C1 segment of cervical spinal cord (tissue), 14 donors: ENCODE results near the gene EIF3K.

Experiments
- DNase-seq, 14 donors: peaks; one replicate each; lab custom pipeline; 2025; lab: John Stamatoyannopoulos, UW

The EIF3K gene

DNA sequence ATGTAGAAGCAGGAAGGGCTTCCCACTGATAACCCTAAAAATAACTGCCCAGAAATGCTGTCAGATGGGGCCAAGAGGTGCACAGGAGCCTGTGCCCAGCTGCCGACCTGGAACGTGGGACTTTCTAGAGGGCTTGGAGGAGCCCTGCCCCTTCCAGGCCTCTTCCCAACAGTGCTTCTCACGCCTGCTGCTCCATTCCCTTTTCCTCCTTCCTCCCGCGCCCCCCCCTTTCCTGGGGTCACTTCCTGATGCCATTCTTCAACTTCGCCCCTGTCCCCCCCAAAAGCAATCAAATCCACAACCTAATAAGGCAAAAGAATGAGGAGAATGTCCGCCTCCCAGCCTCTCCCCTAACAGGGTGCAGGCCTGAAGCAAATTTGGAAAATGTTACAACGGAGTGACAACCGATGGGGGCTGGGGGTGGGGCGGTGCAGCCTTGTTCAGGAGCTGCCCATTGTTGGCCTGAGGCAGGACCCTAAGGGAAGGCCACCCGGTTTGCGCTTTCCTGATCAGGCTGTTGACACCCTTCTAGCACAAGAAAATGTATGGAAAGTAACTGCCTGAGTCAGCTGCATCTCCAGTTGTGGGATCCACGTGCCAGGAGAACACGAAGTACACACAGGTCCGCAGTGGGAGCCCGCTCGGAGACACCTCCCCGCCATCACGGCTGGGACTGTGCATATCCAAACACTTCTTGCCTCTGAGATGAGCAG lies 47.1 kb downstream of the EIF3K start:
- DNase-seq = peak in 1 of 14 donors; percentile 34

DNA sequence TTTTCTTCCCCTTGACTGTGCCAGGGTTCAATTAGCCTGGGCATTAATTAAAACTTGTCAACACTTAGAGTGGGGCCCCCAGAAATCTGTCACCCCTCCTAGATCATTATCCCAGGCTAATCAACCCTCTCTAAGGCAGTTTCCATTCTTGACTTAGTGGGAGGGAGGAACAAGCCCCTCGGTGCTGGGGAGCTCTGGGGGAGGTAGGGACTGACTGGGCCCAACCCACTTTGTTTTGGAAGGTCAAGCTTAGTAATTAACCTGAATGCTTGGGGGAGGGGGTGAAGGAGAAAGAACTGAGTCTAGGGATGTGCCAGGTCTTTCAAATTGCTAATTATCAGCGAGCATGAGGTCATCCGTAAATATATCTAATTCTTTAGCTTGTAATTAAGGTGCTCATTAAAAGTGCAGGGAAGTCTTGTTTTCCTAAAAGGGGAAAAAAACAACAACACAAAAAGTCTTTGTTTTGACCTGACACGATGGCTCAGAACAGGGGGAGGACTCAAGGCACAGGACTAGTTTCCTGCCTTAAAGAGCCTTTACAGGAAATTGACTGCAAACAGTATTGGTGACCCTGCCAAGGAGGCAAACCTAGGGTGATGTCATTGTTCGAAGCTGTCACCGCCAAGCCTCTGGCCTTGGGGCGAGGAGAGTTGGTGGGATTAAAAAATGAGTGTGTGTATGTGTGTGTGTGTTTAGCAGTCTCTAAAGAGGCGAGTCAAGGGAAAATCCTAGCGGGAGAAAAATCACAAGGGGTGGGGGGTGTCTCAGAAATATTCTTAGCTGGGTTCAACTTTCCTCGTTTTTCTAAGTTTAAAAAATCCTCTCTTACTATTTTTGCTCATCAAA lies 47.9 kb downstream of the EIF3K start:
- peak in 1 of 14 donors; percentile 25 for DNase-seq

DNA sequence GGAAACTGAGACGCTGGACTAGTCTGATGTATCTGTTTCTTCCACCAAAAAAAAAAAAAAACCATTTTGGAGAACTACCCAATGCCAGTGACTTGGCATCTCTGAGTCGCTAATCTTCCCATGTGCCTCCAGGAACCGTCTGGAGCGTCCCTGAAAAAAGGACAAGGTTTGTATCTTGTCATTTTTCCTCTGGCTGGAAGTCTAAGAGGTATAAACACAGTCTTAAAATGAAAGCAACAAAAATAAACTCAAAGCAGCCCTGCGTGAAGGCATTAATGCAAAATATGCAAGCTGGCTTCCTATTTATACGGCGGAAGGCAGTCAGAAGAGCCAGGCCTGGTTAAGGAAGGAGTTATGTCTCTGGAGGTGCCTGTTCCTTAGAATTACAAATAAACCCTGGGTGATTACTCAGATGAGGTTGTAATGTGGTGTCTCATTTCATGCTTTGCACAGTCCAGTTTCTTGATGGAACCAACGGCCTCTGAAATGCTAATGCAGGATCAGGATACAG lies 48.7 kb downstream of the EIF3K start:
- peak in 1 of 14 donors; percentile 22 for DNase-seq

DNA sequence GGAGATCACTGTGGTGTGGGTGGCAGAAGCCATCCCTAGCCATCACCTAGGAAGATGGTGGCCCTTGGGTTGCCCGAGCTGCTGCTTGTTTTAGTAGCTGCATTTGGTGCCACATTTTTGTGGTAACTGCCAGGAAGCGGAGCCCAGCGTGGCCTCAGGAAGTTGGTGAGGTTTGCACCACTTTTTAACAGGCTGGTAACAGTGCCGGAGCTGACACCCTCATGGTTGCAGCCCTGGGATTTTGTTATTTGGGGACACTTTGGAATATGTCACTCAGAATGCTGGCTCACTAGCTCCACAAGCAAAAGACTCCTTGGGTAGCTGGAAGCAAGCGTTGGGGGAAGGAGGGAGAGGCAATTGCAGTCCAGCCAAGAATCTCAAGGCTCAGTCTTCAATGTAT lies 50.6 kb downstream of the EIF3K start:
- DNase-seq = no peak

DNA sequence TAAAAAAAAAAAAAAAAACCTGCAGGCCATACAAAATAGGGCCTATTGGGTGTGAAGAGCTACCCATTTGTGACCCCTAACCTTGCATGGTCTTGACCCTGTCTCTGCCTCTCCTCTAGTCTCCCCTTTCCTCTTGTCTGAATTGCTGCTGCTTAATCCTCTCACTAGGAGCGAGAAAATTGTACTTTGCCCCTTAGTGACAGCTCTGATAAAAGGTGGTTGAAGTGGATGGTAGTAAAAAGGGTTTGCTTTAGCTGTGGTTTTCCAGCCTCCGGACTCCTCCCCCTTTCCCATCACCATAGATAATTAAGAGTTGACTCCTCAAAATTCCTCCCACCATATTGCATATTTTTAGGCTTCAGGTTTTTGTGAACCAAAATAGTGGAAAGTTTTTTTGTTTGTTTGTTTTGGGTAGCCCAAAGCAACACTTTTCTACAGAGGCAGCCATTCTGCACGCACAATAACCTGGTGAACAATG lies 52.0 kb downstream of the EIF3K start:
- no peak for DNase-seq

DNA sequence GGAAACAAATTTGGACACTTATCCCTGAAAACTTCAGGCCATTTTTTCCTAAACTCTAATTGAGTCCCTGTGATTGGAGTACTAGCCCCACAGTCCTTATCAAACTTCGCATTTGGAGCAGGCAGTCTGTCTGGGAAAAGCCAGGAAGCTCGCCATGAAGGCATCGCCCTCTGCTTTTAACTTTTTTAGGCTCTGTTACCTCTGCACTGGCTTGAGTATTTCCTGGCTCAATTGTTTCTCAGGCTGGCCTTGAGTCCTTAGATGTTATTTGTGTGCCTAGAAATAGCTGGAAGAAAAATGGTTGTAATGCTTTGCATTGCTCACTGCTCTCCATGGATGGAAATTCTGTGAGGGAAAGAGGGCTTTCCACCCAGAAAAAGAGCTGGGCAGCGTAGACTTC lies 52.7 kb downstream of the EIF3K start:
- no peak for DNase-seq

DNA sequence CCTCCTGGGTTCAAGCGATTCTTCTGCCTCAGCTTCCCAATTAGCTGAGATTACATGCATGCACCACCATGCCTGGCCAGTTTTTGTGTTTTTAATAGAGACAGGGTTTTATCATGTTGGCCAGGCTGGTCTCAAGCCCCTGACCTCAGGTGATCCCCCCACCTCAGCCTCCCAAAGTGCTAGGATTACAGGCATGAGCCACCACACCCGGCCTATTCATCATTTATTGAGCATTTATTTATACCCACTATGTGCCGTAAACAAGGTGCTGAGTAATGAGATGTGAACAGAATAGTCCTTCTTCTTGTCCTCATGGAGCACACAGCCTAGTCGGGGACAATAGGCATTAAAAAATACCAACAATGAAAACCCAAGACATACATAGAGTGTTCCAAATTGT lies 54.0 kb downstream of the EIF3K start:
- no peak for DNase-seq

DNA sequence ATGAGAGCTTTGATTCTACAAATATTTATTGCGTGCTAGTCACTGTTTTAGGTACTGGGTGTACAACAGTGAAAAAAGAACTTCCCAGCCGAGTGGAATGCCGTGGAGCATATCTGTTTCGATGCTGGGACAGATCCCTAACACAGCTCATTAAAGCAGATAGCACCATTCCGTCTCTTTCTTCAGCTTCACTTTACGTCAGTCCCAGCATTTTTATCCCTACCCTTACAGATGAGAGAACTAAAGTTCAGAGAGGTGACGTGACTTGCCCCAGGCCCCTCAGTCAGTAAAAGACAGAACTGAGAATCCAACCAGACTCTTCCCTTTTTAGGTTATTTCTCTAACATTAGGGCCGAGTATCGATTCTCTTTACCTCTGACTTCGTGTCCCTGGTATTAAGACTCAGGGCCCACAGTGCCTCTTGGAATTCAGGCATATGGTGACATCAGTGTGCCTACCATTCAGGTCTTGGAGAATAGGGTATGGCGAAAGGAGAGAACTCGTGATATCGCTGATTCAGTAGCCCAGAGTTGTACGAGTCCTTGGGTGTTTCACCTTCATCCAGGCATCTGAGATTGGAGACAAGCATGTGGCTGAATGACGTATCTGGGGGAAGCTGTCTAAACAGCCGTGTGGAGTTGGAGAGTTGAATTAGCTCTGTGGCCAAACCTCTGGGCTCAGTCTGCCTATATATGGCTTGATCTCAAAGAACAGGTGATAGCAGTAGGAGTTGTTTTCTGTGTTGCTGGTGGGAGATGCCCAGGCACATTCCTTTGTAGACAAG lies 55.6 kb downstream of the EIF3K start:
- DNase-seq = no peak

DNA sequence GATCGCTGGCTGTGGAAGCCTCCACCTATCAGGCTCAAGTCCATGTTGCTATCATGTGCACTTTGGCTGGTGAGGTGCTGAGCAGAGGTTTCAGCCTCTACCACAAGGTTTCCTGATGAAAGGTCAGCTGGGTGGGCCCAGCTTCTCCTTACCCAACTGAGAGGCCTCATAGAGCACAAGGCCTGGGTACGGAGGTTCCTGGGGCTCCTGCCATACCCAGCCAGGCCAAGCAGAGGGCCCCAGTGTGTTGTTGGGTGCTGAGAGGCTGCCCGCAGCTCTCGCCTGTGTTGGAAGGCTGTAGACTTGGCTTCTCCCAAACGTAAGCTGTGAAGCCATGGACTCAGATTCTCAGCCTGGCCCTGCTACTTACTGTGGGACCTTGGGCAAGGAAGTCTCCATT lies 56.6 kb downstream of the EIF3K start:
- peak in 3 of 14 donors; percentile 8 to 18 (median 18) for DNase-seq

DNA sequence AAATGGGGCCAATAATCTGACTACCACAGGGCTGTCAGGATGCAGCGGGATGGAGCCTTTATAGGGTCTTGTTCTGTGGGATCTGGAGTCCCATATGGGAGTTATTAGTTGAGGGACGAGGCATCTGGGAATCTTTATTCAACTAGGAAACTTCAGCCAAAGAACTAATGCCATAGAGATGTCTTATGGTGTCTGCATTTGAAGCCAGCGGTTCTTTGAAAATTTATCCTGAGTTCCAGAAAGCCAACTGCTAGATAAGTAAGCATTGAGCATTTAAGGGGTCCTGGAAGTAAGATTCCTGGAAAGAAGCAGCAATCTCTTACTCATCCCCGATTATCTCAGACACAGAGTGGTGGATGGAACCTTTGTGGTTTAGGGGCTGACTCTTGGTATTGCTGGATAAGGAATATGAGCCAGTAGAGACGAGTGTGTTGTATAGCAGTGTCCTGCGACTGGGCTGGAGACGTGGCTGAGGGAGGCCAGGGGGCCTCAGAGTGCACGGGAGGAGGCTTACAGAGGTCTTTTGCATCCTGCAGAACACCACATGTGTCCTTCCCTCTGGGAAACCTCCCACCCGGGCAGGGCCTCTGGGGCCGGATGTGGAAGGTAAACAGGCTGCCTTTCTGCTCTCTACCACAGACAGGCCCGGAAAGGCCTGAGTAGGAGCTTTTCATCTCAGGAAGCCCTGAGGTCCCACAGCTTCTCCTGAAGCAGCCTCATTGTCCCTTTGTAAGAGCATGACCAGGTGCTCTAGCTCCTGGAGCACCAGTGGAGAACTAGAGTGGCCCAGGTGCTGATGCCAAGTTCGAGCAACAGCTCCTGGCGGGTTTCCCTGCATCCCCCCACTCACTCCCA lies 57.3 kb downstream of the EIF3K start:
- DNase-seq = no peak

DNA sequence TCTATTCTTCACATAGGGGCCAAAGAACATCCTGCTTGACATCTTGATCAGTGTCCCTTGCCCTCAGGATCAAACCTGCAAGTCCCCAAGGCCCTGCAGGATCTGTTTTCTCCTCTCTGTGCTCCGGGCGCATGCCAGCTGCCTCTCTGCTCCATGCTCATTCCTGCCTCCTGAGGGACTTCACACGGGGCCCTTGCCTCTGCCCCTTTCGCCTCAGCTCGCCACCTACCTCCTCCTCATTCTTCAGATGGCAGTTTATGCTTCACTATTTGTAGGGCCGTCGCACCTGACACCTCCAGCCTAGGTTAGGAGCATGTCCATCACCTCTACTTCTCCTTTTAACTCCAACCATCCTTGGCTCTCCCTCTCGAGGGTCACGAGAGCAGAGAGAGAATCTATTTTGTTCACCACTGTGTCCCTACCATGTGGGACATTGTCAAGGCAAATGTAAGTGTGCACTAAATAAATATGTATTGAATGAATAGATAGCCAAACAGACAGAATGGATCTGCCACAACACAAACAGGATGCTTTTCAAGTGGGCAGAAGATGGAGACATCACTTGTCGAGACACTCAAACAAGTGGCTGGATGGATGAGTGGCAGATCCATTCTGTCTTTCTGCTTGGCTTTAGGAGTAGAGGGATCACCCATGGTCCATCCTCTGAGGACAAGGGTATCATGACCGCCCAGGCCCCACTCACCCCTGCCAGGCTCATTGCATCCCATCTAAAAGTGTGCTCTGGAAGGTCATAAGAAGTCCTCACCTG lies 58.1 kb downstream of the EIF3K start:
- no peak for DNase-seq

DNA sequence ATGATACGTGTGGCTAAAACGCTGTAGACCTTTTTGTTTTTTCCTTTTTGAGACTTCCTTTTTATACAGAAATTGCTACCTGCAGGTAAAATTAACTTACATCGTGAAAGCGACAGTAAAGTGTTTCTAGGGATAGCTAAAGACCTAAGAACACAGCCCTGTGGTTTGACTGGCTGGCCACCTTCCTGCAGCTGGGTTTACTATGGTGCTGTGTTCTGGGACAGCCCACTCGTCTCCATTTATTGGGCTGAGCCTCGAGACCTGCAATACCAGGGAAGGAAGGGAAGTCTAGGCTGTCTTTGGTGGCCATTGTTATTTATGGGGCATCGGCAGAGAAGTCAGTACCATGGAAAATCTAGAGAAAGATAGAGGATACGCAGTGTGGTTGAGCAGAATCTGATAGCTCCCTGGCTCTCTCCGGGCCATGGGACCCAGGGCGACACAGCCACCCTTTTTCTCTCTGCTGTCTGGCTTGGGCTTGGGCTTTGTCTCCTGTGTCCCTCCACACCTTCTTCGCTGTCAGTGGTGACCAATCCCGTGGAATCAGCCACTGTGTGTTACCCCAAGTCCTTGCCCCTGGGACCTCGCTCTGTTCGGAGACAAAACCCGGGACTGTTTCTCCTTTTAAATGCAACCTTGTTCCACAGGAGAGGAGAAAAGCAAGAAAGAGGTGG lies 59.4 kb downstream of the EIF3K start:
- no peak for DNase-seq

DNA sequence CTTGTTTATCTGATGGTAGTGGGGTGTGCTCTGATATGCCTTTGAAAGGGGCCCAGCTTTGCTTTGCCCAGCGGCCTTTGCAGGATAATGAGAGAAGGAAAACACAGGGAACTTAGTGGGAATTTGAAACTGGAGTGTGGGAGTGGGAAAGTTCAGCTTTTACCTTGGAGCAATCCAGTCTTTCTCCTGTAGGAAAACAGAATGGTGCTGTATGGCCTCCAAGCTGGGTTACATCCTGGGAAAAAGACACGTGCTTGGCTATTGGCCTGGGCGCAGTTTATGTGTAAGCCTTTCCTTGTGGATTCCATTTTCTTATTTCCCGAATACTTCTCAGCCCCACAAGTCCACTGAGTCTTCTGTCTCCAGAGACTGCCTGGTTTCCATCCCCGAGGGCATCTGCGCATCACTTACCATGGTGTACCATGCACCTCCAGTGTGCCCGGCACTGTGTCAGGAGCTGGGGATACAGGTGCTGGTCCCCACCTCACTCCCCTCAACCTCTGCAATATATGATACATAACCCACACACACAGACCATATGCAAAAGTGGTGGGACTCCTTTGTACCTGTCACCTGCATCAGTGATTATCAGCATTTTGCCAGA lies 60.0 kb downstream of the EIF3K start:
- DNase-seq = no peak

DNA sequence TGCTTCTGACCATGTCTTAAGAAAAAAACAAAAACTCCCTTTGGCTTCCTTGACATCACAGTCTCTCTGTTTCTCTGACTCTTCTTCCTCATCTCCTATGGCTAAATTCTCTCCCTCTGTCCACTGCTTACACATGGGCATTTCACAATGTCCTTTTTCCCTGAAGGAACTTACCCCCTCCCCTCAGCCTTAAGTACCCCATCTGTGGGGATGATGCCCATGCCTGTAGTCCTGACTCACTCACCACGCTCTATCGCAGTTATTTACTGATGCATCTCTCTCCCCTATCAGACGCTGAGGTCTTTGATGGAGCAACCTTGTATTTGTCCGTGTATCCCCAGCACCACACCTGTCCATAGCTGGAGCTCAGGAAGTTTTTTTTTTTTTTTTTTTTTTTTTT lies 60.9 kb downstream of the EIF3K start:
- no peak for DNase-seq

DNA sequence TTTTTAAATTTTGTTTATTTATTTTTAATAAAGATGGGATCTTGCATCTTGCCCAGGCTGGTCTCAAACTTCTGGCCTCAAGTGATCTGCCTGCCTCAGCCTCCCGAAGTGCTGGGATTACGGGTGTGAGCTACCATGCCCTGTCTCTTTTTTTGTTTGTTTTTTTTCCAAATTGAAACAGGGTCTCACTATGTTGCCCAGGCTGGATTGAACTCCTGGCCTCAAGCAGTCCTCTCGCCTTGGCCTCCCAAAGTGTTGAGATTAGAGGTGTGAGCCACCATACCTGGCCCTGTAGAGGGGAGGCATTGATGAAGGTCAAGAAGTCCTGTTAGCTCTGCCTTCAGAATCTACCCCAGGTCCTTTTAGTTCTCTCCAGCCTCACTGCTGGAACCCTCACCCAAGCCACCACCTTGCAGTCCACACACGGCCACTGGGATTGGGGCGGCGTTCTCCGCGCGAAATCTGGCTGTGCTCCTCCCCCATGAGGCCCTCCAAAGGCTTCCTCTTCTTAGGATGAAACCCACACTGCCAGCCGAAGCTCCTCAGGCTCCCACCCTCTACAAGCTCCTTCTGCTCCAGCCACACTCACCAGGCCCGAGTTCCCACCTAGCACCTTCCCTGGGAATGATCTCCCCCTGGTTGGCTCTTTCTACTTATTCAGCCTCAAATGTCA lies 63.3 kb downstream of the EIF3K start:
- no peak for DNase-seq

DNA sequence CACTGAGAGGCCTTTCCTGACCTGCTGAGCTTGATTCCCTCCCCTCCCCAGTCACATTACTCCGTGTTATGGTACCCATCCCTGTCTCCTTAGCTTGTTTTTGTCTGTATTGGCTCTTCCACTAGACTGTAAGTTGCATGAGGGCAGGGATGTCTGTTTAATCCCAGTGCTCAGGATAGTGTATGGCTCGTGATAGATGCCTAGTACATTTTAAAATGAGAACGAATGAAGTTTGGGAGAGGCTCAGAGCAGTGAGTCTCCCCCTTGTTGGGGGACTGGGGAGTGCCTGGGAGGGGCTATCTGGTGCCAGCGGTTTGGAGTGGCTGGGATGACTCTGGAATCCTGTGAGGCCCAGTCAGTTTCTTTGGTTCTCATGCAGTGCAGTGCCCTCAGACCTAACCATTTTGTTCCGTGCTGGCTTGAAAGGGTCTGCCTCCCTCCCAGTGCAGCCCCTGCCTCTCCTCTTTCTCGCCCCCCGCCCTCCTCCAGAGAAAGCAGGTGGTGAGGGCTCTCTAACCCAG lies 63.9 kb downstream of the EIF3K start:
- no peak for DNase-seq

DNA sequence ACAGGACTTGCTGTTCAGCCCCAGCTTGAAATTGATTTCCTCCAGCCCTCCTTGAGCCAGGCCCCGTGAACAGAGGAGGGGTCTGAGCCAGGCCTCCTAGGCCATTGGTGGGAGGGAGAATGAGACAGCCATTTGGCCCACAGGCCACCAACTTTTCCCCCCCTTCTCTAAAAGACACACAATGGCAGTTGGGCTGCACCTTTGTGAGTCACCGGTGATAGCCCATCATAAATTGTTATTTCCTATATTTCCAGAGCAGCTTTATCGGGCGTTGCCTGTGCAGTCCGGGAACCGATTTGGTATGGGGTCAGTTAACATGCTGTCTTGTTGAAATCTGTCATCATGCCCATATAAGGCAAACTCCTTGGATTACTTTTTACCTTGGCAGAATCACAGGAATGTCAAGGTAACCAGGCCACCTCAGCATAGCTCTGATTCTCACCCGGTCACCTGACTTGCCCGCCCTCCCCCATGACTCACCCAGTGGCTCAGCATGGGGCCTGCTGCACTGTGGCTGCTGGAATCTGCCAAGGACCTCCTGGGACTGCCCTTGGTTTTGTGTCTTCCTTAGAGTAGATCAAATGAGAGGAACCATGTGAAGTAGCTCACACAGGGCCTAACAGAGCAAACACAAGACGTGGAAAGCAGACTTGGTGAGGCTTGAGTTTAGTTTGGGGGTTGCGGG lies 64.5 kb downstream of the EIF3K start:
- peak in 4 of 14 donors; percentile 17 to 46 (median 22) for DNase-seq
